Activated naive CD4-positive, alpha-beta T cell treated with anti-CD3 and anti-CD28 coated beads for 36 hours (primary cell): ENCODE results near the gene CACNA2D3. TPM values are rescaled to one million over a fixed set of nuclear protein-coding genes. Genes with fewer than 3 reads are reported as not detected.

Experiments used
- CTCF ChIA-PET: fragments of 350-600 bp; sonication (Branson Sonifier 250); formaldehyde crosslinking; loops from one replicate; lab custom pipeline; 2021; ENCODE audit warnings: antibody characterized with exemption; lab: Charles Lee
- DNase-seq: peaks from one replicate; pipeline ENCODE4 v3.0.0-alpha.2; 2020
- H3K27ac Mint-ChIP-seq: one replicate; pipeline ENCODE4 v1.8.0; 2021; ENCODE audit warnings: mild to moderate bottlenecking, mixed read lengths
- H3K27me3 Mint-ChIP-seq: one replicate; pipeline ENCODE4 v1.8.0; 2021; ENCODE audit warnings: low read depth, mixed read lengths
- H3K36me3 Mint-ChIP-seq: one replicate; pipeline ENCODE4 v1.8.0; 2021; ENCODE audit warnings: low read depth, mixed read lengths
- H3K4me1 Mint-ChIP-seq: one replicate; pipeline ENCODE4 v1.8.0; 2021; ENCODE audit warnings: low read depth, mixed read lengths
- H3K4me3 Mint-ChIP-seq: one replicate; pipeline ENCODE4 v1.8.0; 2021; ENCODE audit warnings: mild to moderate bottlenecking, moderate library complexity, mixed read lengths
- H3K9me3 Mint-ChIP-seq: one replicate; pipeline ENCODE4 v1.8.0; 2021; ENCODE audit warnings: mixed read lengths
- intact Hi-C: fragments of 100-400 bp; cut with micrococcal nuclease; formaldehyde crosslinking; loops from one replicate; pipeline ENCODE4 v1.15.1; 2023
- total RNA-seq, 2 experiments: library from RNA; stranded (reverse); gene quantifications; one replicate each; pipeline ENCODE4 v1.2.3, GENCODE V29; 2021

CACNA2D3 gene
- total RNA-seq, 2 experiments from 2014 or later: not detected

DNA sequence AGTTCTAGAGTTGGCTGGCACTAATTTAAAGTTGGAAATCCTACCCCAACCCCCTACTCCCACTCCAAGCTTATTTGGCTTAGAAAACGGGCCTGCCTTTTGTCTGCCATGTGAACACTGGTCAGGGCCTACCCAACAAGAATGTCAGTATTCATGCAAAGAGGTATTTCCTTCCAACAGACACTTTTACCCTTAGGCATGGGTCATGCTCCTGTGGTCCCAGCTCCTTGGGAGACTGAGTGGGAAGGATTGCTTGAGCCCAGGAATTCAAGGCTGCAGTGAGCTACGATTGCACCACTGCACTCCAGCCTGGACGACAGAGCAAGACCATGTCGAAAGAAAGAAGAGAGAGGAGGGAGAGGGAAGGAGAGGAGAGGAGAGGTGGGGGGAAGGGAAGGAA lies 943.0 kb downstream of the CACNA2D3 start:
- CTCF ChIA-PET: no interaction called here
- DNase-seq: no peak
- H3K4me1 Mint-ChIP-seq: no peaks in the 10 kb centered on the region
- intact Hi-C loops: no loop called here
- H3K27ac Mint-ChIP-seq: no peak overlapping the region
- H3K4me3 Mint-ChIP-seq: no peak overlapping the region
- H3K27me3 Mint-ChIP-seq: no peaks in the 10 kb centered on the region
- no peaks in the 10 kb centered on the region for H3K9me3 Mint-ChIP-seq
- H3K36me3 Mint-ChIP-seq: no peaks in the 10 kb centered on the region

GRCh38 chr3:55066551-55067047 lies 944.2 kb downstream of the CACNA2D3 start:
- Mint-ChIP-seq H3K4me1 (no peaks in the 10 kb centered on the region), H3K9me3 (no peaks in the 10 kb centered on the region), H3K27me3 (no peaks in the 10 kb centered on the region), H3K27ac (no peak overlapping the region), H3K36me3 (no peaks in the 10 kb centered on the region), H3K4me3 (no peak overlapping the region)
- CTCF ChIA-PET: no interaction called here
- no peak for DNase-seq
- intact Hi-C loops: no loop called here

DNA sequence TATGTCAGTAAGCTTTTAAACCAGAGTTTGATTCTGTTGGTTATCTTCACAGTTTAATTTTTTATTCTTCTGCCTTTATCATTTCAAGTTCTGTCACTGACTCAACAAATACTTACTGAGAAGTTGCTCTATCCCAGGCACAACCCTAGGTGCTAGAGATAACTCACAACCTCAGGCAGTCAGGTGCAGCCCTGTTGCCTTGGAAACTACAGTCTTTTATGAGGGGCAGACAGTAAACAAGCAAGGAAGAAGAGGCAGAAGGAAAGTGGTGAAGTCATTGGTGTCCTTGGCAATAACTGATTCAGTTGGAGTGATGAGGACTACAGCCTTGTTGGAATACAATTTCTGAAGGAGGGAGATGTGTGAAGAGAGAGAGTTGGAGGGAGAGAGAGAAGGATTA lies 947.6 kb downstream of the CACNA2D3 start:
- Mint-ChIP-seq H3K4me3 (no peak overlapping the region), H3K27ac (no peak overlapping the region), H3K4me1 (no peaks in the 10 kb centered on the region), H3K36me3 (no peaks in the 10 kb centered on the region), H3K9me3 (no peaks in the 10 kb centered on the region), H3K27me3 (no peaks in the 10 kb centered on the region)
- intact Hi-C loops: no loop called here
- no peak for DNase-seq
- CTCF ChIA-PET: interaction anchor here (0.6 kb wide), 1 partner anchor 1435 kb away, joined by 5 read pairs; no protein-coding TSS in a partner anchor

DNA sequence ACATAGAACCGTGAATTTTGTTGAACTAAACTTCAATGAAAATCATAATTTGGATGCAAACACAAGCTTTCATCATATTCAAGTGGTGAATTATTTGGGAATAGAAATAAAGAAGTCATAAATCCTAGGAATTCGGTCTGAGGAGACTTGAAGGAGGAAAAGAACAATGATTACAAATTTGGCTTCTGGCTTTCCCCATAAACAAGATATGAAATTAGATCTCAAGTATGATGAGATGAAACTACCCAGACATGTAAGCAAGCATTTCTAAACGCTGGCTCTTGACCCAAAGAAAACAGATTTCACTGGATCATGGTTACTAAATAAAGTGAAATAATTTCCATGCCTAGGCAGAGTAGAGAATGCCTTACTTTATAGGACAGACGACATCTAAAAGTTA lies 952.4 kb downstream of the CACNA2D3 start:
- H3K9me3 Mint-ChIP-seq: peaks cover 2% of the 10 kb centered on the region
- H3K27ac Mint-ChIP-seq: no peak overlapping the region
- H3K27me3 Mint-ChIP-seq: peaks cover 4% of the 10 kb centered on the region
- H3K4me1 Mint-ChIP-seq: no peaks in the 10 kb centered on the region
- intact Hi-C loops: no loop called here
- DNase-seq: no peak
- no peaks in the 10 kb centered on the region for H3K36me3 Mint-ChIP-seq
- no peak overlapping the region for H3K4me3 Mint-ChIP-seq
- CTCF ChIA-PET: no interaction called here

GRCh38 chr3:55075846-55076245 lies 953.5 kb downstream of the CACNA2D3 start:
- H3K36me3 Mint-ChIP-seq: no peaks in the 10 kb centered on the region
- DNase-seq: no peak
- intact Hi-C loops: no loop called here

GRCh38 chr3:55077726-55078125 lies 955.4 kb downstream of the CACNA2D3 start:
- H3K4me1 Mint-ChIP-seq: no peaks in the 10 kb centered on the region
- H3K4me3 Mint-ChIP-seq: no peak overlapping the region
- intact Hi-C loops: no loop called here
- peaks cover 2% of the 10 kb centered on the region for H3K9me3 Mint-ChIP-seq
- peaks cover 4% of the 10 kb centered on the region for H3K27me3 Mint-ChIP-seq
- no peak overlapping the region for H3K27ac Mint-ChIP-seq
- CTCF ChIA-PET: no interaction called here
- no peaks in the 10 kb centered on the region for H3K36me3 Mint-ChIP-seq
- no peak for DNase-seq

More at GRCh38 chr3:55075846-55076245, 953.5 kb downstream of the CACNA2D3 start:
- CTCF ChIA-PET: interaction anchor here (0.7 kb wide), 1 partner anchor 381 kb away, joined by 3 read pairs; no protein-coding TSS in a partner anchor
- Mint-ChIP-seq H3K9me3 (peaks cover 2% of the 10 kb centered on the region), H3K4me3 (no peak overlapping the region), H3K27ac (no peak overlapping the region), H3K4me1 (no peaks in the 10 kb centered on the region), H3K27me3 (peaks cover 4% of the 10 kb centered on the region)

DNA sequence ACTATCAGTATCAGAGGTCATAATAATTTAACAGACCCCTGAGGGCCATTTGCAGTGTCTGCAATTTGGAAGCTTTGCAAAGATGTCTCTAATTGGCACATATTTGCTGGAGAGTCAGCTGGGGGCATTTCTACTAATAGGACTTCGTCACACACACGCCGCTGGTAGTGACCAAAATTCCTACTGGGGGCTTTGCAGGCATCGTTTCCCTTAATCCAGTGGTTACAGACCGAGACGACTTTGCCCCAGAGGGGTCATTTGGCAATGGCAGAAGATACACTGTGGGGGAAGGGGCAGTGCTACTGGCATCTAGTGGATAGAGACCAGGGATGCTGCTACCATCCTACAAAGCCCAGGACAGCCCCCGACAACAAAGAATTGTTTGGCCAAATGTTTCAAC lies 956.5 kb downstream of the CACNA2D3 start:
- Mint-ChIP-seq H3K27me3 (peaks cover 4% of the 10 kb centered on the region), H3K4me1 (no peaks in the 10 kb centered on the region), H3K27ac (no peak overlapping the region), H3K9me3 (peaks cover 2% of the 10 kb centered on the region), H3K36me3 (no peaks in the 10 kb centered on the region), H3K4me3 (no peak overlapping the region)
- CTCF ChIA-PET: no interaction called here
- intact Hi-C loops: no loop called here
- no peak for DNase-seq

- Mint-ChIP-seq H3K27ac (no peak overlapping the region), H3K36me3 (no peaks in the 10 kb centered on the region), H3K4me3 (no peak overlapping the region), H3K4me1 (no peaks in the 10 kb centered on the region), H3K27me3 (no peaks in the 10 kb centered on the region), H3K9me3 (no peaks in the 10 kb centered on the region)
- no peak for DNase-seq
- intact Hi-C loops: no loop called here
- CTCF ChIA-PET: no interaction called here
Observed at GRCh38 chr3:55085231-55085630, 962.9 kb downstream of the CACNA2D3 start.

GRCh38 chr3:55089211-55089610 lies 966.9 kb downstream of the CACNA2D3 start:
- intact Hi-C loops: no loop called here
- CTCF ChIA-PET: no interaction called here
- Mint-ChIP-seq H3K27ac (no peak overlapping the region), H3K4me1 (no peaks in the 10 kb centered on the region), H3K4me3 (no peak overlapping the region), H3K27me3 (no peaks in the 10 kb centered on the region), H3K9me3 (peaks cover 4% of the 10 kb centered on the region), H3K36me3 (no peaks in the 10 kb centered on the region)
- no peak for DNase-seq

DNA sequence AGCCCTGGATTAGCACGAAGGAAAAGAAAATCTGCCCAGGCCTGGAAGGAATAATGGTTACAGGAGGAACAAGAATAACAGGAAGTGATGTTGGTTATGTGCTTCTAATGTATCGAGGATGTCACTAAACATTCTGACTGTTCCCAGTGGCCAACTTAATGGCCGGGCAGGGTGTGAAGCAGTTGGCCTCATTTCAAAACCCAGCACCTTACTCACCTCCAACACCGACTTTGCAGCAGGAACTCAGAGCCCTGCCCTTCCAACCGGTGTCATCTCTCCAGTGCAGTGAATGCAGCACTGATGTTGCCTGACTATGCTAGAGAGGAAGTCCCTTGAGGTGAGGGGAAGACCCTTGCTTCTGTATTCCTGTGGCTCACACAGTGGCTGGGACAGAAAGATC lies 967.9 kb downstream of the CACNA2D3 start:
- Mint-ChIP-seq H3K4me3 (no peak overlapping the region), H3K27me3 (no peaks in the 10 kb centered on the region), H3K36me3 (no peaks in the 10 kb centered on the region), H3K9me3 (peaks cover 4% of the 10 kb centered on the region), H3K27ac (no peak overlapping the region), H3K4me1 (no peaks in the 10 kb centered on the region)
- DNase-seq: no peak
- intact Hi-C loops: no loop called here
- CTCF ChIA-PET: no interaction called here

DNA sequence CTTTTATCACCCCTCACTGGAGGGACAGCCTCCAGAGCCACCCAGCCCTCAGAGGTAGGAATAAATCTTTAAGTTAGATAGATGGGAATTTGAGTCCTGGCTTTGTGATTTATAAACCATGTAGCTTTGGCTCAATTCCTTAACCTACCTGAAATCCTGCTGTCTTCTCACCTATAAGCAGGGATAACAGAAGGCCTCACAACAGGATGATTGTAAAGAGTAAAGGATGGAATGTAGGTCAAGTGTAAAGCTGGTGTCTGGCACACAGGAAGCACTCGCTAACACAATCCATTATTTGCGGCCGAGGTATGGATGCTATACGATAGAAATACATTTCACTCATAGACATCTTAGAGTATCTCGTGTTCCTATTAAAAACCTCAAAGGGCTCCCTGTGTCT lies 968.4 kb downstream of the CACNA2D3 start:
- Mint-ChIP-seq H3K36me3 (no peaks in the 10 kb centered on the region), H3K9me3 (peaks cover 4% of the 10 kb centered on the region), H3K27me3 (no peaks in the 10 kb centered on the region), H3K4me1 (no peaks in the 10 kb centered on the region), H3K4me3 (no peak overlapping the region), H3K27ac (no peak overlapping the region)
- DNase-seq: no peak
- CTCF ChIA-PET: no interaction called here
- intact Hi-C loops: no loop called here

DNA sequence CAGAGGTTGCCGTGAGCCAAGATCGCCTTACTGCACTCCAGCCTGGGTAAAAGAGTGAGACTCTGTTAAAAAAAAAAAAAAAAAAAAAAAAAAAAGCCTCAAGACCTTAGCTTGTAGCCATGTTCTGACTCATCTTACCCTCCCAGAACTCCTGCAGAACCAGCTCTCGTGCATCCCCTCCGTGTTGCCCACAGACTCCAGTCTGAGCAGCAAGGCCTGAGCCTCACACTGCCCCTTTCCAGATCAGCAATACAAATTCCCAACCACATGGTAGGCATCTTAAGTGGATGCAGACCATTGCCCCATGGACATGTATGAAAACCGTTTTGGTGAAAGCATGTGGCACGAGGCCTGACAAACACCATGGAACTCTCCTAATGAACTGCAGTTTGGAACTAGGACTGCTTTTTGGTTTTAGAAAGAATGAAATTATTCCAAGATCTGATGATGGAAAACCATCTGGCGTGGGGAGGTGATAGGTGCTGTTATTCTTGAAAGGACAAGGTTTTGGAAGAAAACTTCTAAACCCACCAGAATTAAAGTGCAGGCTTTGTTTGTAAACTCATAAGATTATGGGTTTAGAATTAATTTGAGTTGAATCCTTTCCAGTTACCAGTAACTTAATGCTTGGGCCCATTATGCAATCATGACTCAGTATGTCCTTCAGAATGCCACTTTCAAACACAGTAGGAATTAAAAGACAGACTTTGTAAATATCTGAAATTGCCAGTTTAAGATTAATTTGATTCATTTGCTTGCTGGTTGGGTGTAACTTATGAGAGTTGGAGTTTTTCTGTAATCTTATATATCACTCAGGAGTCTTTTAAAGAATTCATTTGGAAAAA lies 969.3 kb downstream of the CACNA2D3 start:
- peaks cover 7% of the 10 kb centered on the region for H3K9me3 Mint-ChIP-seq
- DNase-seq: no peak
- H3K36me3 Mint-ChIP-seq: no peaks in the 10 kb centered on the region
- H3K4me3 Mint-ChIP-seq: no peak overlapping the region
- intact Hi-C loops: no loop called here
- H3K27ac Mint-ChIP-seq: no peak overlapping the region
- H3K27me3 Mint-ChIP-seq: no peaks in the 10 kb centered on the region
- no peaks in the 10 kb centered on the region for H3K4me1 Mint-ChIP-seq
- CTCF ChIA-PET: no interaction called here

GRCh38 chr3:55094676-55095075 lies 972.3 kb downstream of the CACNA2D3 start:
- H3K9me3 Mint-ChIP-seq: peaks cover 8% of the 10 kb centered on the region
- H3K4me3 Mint-ChIP-seq: no peak overlapping the region
- no peaks in the 10 kb centered on the region for H3K36me3 Mint-ChIP-seq
- no peaks in the 10 kb centered on the region for H3K27me3 Mint-ChIP-seq
- H3K27ac Mint-ChIP-seq: no peak overlapping the region
- DNase-seq: no peak
- intact Hi-C loops: no loop called here
- CTCF ChIA-PET: no interaction called here
- no peaks in the 10 kb centered on the region for H3K4me1 Mint-ChIP-seq
